Ovary (tissue), 3 donors: ENCODE data around the gene NAXD.

Source experiments
- CTCF ChIP-seq, 3 donors: fragments of 450-650 bp in 2 of 3; fragments of 200-600 bp in 1 of 3; IDR thresholded peaks; one replicate each; pipeline versions ENCODE4 v1.5.1 to v1.8.0; 2016 to 2022; ENCODE audit warnings: antibody characterized with exemption in 3 of 3, mild to moderate bottlenecking in 1 of 3
- POLR2A ChIP-seq: fragments of 450-650 bp; IDR thresholded peaks from one replicate; pipeline ENCODE4 v1.6.1; 2017; ENCODE audit warnings: antibody characterized with exemption, mild to moderate bottlenecking, moderate library complexity
- donor health status: DM: no; HTN: no; CAD: no.

GRCh38 chr13:110682746-110683145 lies 67.4 kb downstream of the NAXD start:
- TF ChIP-seq CTCF (IDR thresholded peaks at IDR 0.05) (no peak), POLR2A (no peak)
